HG02571 (cell line): ENCODE measurements around the gene CCDC134.

Source experiments
- ATAC-seq: cut with Tn5 transposase; IDR thresholded peaks from one replicate; pipeline ENCODE4 v1.9.1; 2021; ENCODE audit warnings: mild to moderate bottlenecking, moderate library complexity; ENCODE audit not compliant: unreplicated experiment

The CCDC134 gene

GRCh38 chr22:41875531-41876270, 75.2 kb downstream of the CCDC134 start:
- no peak for ATAC-seq
